ENCODE data around the gene SHANK1.
A peak's percentile ranks its signal among the peaks of the same experiment; 100 is the strongest.

The SHANK1 gene

DNA sequence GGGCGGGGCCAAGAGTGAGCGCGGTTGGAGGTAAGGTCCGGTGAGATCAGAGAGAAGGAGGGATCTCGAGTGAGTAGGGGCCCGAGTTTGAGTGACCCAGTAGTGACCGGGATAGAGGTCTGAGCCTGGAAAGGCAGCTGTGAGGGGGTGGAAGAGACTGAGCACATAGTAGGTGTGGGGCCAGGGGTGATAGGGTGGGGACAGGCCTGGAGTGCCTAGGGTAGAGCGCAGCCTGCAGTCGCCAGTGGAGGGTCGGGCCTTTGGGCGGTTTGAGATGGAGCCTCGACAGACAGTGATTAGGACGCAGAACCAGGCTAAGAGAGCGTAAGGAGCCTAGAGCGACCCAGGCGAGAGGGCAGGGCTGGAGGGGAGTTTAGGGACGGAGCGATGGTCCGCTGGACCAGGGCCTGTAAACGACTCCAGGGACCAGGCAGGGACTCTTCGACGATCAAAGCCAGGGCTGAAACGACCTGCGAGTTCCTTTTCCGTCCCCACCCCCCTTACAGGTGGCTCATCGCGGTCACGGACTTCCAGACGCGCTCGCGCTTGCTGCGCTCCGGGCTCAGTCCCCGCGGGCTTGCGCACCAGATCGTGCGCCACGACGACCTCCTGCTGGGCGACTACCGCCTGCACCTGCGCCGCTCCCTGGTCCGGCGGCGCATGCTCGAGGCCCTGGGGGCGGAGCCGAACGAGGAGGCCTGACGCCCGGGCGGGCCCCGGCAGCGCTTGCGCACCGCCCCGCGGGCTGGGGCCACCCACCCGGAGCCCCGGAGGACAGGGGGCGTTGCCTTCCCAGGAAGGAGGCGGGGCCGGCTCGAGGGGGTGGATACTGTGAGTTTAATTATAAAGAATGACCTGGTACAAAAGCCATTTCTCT is 60.9 kb downstream of the SHANK1 start:
- peak; percentile 94 for DNase-seq

- peak; percentile 99 for DNase-seq
Measured at GRCh38 chr19:50657712-50658440, 61.7 kb downstream of the SHANK1 start.

DNA sequence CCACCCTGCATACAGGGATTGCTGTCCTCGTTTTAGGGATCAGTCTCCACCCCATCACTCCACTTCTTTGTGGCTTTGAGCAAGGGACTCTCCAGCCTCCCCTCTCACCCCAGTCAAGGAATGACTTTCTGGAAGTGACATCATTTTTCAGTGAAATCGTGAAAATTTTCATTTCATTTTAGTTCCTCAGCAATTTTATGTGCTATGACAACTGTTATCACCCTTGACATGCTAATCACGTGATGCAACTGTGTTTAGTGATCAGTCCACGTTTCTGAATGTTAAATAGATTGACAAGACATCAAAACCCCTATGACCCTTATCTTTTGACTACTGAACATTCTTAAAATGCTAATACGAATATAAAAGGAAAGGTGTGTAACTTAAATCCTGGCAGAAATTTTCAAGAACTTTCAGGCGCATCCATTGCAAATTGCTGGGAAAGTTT is 62.4 kb downstream of the SHANK1 start:
- no peak for DNase-seq

- no peak for DNase-seq
Measured at GRCh38 chr19:50654882-50655281, 64.7 kb downstream of the SHANK1 start.

GRCh38 chr19:50652722-50653121 is 66.9 kb downstream of the SHANK1 start:
- DNase-seq = no peak

DNA sequence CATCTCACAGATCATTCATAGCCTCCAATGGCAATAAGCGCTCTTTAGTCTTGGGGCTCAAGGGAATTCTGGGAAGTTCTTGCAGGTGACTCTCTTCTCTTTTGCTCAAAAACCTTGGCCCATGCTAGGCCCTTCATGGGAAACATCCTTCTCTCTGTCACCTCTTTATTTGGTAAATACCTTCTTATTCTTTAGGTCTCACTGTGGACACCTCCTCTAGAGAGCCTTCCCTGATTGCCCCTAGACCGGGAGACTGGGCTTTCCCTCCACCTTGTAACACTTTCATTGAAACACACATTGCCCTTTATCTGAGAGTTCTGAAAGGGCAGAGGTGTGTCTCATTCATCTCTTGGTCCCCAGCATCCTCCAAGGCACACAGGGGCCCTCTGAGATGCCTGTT is 68.4 kb downstream of the SHANK1 start:
- DNase-seq = no peak

DNA sequence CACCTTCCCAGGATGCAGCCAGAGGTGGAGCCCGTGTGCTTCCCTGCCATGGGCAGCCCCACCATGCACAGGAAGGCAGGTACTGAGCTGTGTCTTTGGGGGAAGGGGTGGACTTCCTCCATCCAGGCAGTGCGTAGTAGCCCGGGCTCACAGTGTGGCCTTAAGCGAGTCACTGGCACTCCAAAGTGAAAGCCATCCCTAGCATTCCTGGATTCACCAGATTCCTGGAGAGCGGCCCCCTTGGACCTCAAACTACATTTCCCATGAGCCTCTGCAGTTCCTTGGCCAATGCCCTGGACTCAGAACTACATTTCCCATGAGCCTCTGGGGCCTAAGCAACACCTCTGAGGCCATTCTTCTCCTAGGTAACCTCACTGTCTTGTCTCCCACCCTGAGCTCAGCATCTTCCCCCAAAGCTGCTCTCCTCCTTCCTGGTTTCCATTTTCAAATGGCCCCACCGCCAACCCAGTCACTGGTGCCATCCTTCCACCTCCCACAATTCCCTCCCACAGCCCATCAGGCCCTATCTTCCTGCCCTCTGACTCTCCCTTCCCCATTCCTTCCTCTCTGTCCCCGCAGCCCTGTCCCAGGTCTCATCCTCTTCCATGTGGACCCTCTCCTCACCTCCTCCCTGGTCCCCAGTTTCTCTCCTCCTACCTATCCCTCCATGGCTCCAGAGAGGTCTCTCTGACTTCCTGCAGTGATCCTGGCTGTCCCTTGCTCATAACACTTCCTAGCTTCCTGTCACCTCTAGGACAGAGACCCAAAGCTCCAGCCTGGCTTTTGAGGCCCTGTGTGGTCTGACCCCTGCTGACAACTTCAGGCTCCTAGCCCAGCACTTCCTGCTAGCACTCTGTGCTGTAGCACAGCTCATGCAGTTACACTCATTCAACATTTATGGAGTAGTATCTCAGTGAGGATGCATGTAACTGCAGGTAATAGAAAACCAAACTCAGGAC is 69.9 kb downstream of the SHANK1 start, which contains the start of gene C19orf81:
Gene C19orf81 (plus strand): TSS at position 13 of the 959 bp plus-strand sequence. CDS start 0 bp downstream, at position 13.
- DNase-seq = peak; percentile 38

- no peak for DNase-seq
Measured at GRCh38 chr19:50648659-50649058, 70.9 kb downstream of the SHANK1 start.

DNA sequence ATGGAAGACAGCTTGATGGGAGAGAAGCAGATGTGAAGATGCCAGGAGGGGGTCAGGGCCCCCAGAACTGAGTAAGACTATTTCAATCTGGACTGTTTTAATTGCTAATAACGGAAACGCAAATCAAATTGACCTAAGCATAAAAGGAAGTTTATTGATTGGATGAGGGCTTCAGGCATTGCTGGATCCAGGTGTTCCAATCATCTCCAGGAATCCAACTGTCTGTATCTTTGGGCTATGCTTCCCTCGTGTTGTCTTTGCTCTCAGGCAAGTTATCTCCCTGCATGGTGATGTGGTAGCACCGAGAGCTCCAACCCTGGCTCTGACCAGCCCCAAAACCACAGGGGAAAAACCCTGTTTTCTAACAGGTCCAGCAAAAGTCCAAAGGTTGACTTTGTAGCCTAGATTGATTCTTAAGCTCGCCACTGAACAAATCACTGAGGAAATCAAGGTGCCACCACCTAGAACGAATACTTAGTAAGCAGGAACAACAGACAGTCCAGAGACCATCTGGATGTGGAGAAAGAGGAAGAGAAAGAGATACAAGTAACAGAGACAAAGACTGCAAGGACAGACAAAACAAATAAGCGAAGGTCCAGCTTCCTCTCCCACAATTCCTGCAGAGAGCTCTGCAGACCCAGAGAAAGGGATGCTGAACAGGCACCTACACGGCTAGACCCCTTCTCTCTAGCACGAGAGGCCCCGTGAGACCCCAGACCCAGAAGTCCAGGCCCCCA is 71.6 kb downstream of the SHANK1 start:
- no peak for DNase-seq

- DNase-seq = no peak
Measured at GRCh38 chr19:50646074-50646807, 73.4 kb downstream of the SHANK1 start.

DNA sequence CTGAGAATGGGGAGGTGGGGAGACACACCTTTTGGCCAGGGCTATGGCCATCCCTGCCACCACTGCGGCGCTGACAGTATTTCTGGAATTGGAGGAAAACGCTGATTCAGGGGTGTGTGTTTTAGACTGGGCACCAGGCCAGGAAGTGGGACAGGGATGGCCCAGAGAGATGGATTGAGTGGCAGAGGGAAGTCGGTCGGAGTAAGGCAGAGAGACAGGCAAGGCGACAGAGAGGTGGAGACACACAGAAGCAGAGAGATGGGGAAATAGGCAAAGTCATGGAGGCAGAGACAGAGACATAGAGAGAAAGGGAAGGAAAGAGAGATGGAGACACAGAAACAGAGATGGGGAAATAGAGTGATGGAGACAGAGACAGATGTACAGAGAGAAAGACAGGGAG is 74.5 kb downstream of the SHANK1 start:
- no peak for DNase-seq

DNA sequence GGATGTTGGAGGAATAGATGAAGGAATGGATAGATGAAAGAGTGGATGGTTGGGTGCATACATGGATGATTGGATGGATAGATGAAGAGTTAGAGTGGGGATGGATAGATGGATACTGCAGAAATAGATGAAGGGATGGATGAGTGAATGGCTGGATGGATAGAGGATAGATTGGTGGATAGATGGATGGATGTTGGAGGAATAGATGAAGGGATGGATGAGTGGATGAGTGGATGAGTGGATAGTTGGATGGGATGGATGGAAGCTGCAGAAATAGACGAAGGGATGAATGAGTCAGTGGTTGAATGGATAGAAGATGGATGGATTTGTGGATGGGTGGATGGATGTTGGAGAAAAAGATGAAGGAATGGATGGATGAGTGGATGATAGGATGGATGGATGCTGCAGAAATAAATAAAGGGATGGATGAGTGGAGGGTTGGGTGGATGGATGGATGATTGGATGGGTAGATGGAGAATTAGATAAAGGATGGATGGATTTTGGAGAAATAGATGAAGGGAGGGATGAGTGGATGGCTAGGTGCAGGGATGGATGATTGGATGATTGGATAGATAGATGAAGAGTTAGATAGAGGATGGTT is 75.2 kb downstream of the SHANK1 start:
- no peak for DNase-seq

- no peak for DNase-seq
Measured at GRCh38 chr19:50640368-50640767, 79.2 kb downstream of the SHANK1 start.

- peak; percentile 70 for DNase-seq
Measured at GRCh38 chr19:50639121-50640112, 80.2 kb downstream of the SHANK1 start, which contains the start of gene SYT3. Gene SYT3 (minus strand): TSS chr19:50639881. CDS start chr19:50637411, 2,470 bp downstream.

DNA sequence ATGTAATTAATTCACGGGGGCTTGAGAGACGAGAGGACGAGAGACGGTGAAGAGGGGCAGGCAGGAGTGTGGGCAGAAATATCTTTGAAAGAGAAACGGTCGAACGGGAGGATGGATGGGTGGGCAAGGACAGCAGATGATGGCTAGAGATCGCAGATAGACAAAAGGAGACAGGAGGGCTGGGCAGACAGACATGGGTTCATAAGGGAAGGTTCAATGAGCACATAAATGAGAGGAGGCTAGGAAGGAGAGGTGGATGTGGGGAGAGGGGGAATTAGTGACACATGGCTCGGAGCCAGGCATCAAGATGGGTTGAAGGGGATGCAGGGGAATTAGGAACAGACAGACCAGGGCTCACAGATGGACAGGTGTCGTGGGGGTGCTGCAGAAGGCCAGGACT is 81.0 kb downstream of the SHANK1 start:
- no peak for DNase-seq

DNA sequence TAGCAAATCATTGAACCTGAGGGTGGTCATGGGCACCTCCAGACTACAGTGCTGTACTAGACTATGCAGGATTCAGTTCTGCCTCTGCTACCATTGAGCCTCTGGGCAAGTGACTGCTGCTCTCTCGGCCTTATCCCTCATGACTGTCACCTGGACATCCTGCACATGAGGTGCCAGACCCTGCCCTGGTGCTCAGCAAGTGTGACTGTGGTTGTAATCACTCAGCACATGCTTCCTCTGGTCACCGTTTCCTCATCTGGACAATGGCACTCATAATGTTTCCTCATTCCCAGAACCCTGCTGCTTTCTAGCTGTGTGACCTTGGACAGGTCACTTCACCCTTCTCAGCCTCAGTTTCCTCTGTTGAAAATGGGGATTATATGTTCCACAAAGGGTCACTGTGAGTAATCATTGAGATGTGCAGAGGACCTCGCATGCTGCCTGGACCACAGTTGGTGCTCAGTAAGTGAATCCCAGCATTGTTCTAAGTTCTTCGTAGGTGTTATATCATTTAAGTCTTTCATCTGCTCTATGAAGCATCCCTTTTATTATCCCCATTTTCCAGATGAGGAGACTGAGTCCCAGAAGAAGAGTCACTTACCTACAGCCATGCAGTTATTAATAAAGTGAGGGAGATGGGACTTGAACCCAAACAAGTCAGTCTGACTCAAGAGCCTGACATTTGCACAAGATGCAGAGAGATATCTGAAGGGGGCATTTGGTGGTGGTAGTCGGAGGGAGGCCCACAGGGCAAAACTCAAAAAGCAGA is 83.1 kb downstream of the SHANK1 start:
- DNase-seq = no peak

- no peak for DNase-seq
Measured at GRCh38 chr19:50633973-50634372, 85.6 kb downstream of the SHANK1 start.

DNA sequence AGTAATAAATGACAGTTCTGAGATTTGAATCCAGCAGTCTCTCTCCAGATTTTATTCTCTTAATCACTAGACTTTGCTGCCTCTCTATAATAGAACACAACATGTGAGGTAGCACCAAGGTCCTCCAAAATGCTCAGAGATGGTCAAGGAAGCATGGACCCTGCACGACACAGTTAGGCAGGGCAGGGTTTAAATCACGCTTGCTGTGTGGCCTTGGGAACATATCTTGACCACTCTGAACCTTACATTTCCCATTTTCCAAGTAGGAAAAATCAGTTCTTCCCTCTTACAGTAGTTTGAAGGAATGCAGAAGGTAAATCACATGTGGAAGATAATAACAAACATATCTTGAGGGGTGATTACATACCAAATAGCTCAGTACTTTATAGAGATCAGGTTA is 86.2 kb downstream of the SHANK1 start:
- no peak for DNase-seq
